MCF 10A (cell line): ENCODE measurements around the gene FGGY. TPM values are rescaled to one million over a fixed set of nuclear protein-coding genes. Genes with fewer than 3 reads are reported as not detected.

ENCODE experiments used
- BruUV-seq: library from RNA; stranded (reverse); fragments of 400-500 nt; replicated peaks from 2 replicates; lab custom pipeline; 2021; lab: Mats Ljungman, UMichigan
- CTCF ChIA-PET: fragments of 300-600 bp; sonication (Branson Sonifier 250); formaldehyde crosslinking; extraction: SDS; loops from one replicate; lab custom pipeline; 2021; ENCODE audit warnings: antibody characterized with exemption, inconsistent platforms; lab: Yijun Ruan, JAX
- POLR2A ChIA-PET: fragments of 300-600, 350-650 bp; sonication (Branson Sonifier 250); formaldehyde crosslinking; extraction: SDS; loops from one replicate; lab custom pipeline; 2020; ENCODE audit warnings: antibody characterized with exemption, inconsistent platforms; lab: Yijun Ruan, JAX
- DNase-seq: peaks from one replicate; pipeline ENCODE4 v3.0.0-alpha.2; 2018; ENCODE audit not compliant: unreplicated experiment
- H3K27ac Mint-ChIP-seq: one replicate; pipeline ENCODE4 v1.8.0; 2022; ENCODE audit warnings: mild to moderate bottlenecking, low read depth, mixed read lengths; ENCODE audit not compliant: unreplicated experiment
- H3K27me3 Mint-ChIP-seq: one replicate; pipeline ENCODE4 v1.8.0; 2022; ENCODE audit warnings: mixed read lengths; ENCODE audit not compliant: insufficient read depth, unreplicated experiment
- H3K36me3 Mint-ChIP-seq: one replicate; pipeline ENCODE4 v1.8.0; 2022; ENCODE audit warnings: mild to moderate bottlenecking, moderate library complexity, mixed read lengths; ENCODE audit not compliant: insufficient read depth, unreplicated experiment
- H3K4me1 Mint-ChIP-seq: one replicate; pipeline ENCODE4 v1.8.0; 2022; ENCODE audit warnings: mixed read lengths; ENCODE audit not compliant: insufficient read depth, unreplicated experiment
- H3K4me3 Mint-ChIP-seq: one replicate; pipeline ENCODE4 v1.8.0; 2022; ENCODE audit warnings: mild to moderate bottlenecking, moderate library complexity, mixed read lengths; ENCODE audit not compliant: unreplicated experiment
- H3K9me3 Mint-ChIP-seq: one replicate; pipeline ENCODE4 v1.8.0; 2022; ENCODE audit warnings: mixed read lengths; ENCODE audit not compliant: unreplicated experiment
- CTCF ChIP-seq: fragments of 200-600 bp; IDR thresholded peaks from one replicate; pipeline ENCODE4 v1.8.0; 2022; ENCODE audit warnings: antibody characterized with exemption, mild to moderate bottlenecking; ENCODE audit not compliant: unreplicated experiment
- intact Hi-C: fragments of 100-400 bp; cut with micrococcal nuclease; formaldehyde crosslinking; loops from 2 replicates; pipeline ENCODE4 v1.14.1; 2022
- total RNA-seq: library from RNA; stranded (reverse); gene quantifications from 2 replicates; pipeline ENCODE4 v1.2.3, GENCODE V29; 2022

The FGGY gene
- total RNA-seq, 1 experiment from 2014 or later = 10.6 TPM

- Mint-ChIP-seq H3K9me3 (no peaks in the 10 kb centered on the region), H3K27me3 (no peaks in the 10 kb centered on the region), H3K27ac (no peak overlapping the region), H3K36me3 (no peaks in the 10 kb centered on the region), H3K4me3 (peak overlapping the region; percentile 38), H3K4me1 (peaks cover 28% of the 10 kb centered on the region)
- ChIA-PET POLR2A (interaction anchor here (0.6 to 11.0 kb wide), 16 partner anchors 8 to 1231 kb away, joined by 3 to 98 read pairs (median 5); partner anchors contain the start of genes HOOK1, JUN and MYSM1), CTCF (interaction anchor here (0.5 to 3.9 kb wide), 57 partner anchors 9 to 1212 kb away, joined by 3 to 33 read pairs (median 4); no protein-coding TSS in a partner anchor)
- peak; percentile 85 for DNase-seq
- no TSS peak for BruUV-seq
- TF ChIP-seq CTCF = peak; percentile 96
- intact Hi-C loops = loop anchor here (2.0 to 10.0 kb wide), 10 partner anchors 53 to 1245 kb away; partner anchors contain the start of genes FGGY and JUN
These were observed 462.4 kb downstream of the FGGY start for GRCh38 chr1:59759156-59759925.

- TF ChIP-seq CTCF = no peak
- Mint-ChIP-seq H3K27ac (no peak overlapping the region), H3K4me1 (peaks cover 31% of the 10 kb centered on the region), H3K27me3 (no peaks in the 10 kb centered on the region), H3K9me3 (no peaks in the 10 kb centered on the region), H3K4me3 (no peak overlapping the region), H3K36me3 (no peaks in the 10 kb centered on the region)
- BruUV-seq = no TSS peak
- peak; percentile 53 for DNase-seq
- CTCF ChIA-PET = interaction anchor here (0.6 to 3.9 kb wide), 16 partner anchors 9 to 1018 kb away, joined by 3 to 33 read pairs (median 4); partner anchors contain the start of gene HOOK1
- POLR2A ChIA-PET = interaction anchor here (0.6 to 11.0 kb wide), 16 partner anchors 10 to 1379 kb away, joined by 3 to 98 read pairs (median 4); partner anchors contain the start of genes HOOK1 and JUN
- intact Hi-C loops = no loop called here
These were observed 464.5 kb downstream of the FGGY start for GRCh38 chr1:59761443-59761842.

- no TSS peak for BruUV-seq
- H3K4me3 Mint-ChIP-seq = no peak overlapping the region
- no peak for TF ChIP-seq CTCF
- intact Hi-C loops = no loop called here
- ChIA-PET CTCF (interaction anchor here (0.5 to 0.6 kb wide), 3 partner anchors 44 to 347 kb away, joined by 3 to 4 read pairs (median 3); no protein-coding TSS in a partner anchor), POLR2A (interaction anchor here (0.7 to 11.0 kb wide), 2 partner anchors 52 to 1188 kb away, joined by 3 to 88 read pairs; partner anchors contain the start of gene HOOK1)
- DNase-seq = no peak
- peaks cover 30% of the 10 kb centered on the region for H3K4me1 Mint-ChIP-seq
- no peaks in the 10 kb centered on the region for H3K36me3 Mint-ChIP-seq
- H3K9me3 Mint-ChIP-seq = no peaks in the 10 kb centered on the region
- H3K27ac Mint-ChIP-seq = no peak overlapping the region
- H3K27me3 Mint-ChIP-seq = no peaks in the 10 kb centered on the region
These were observed 466.5 kb downstream of the FGGY start for GRCh38 chr1:59763418-59763817.
